ENCODE measurements around the gene AOX1. TPM values are rescaled to one million over a fixed set of nuclear protein-coding genes. Genes with fewer than 3 reads are reported as not detected.

The AOX1 gene
- total and polyA plus RNA-seq, 2 experiments from 2014 or later: 1.4 to 5.0 TPM

GRCh38 chr2:200699310-200699709 lies 113.5 kb downstream of the AOX1 start (continued):
- TF ChIP-seq REST (IDR thresholded peaks at IDR 0.05; ENCODE audit: unreplicated experiment) (no peak), CTCF (conservative IDR thresholded peaks at IDR 0.05; ENCODE audit: low read depth in 2 of 2) (no peak), ZNF331 (CRISPR knock-in tag; IDR thresholded peaks at IDR 0.05; ENCODE audit: low read depth) (no peak), JUNB (IDR thresholded peaks at IDR 0.05; ENCODE audit: unreplicated experiment) (no peak), EZH2 (IDR thresholded peaks at IDR 0.05; ENCODE audit: low read depth, unreplicated experiment) (no peak), NANOG (IDR thresholded peaks at IDR 0.05; ENCODE audit: borderline replicate concordance) (no peak), ETS1 (IDR thresholded peaks at IDR 0.05) (no peak), POLR2AphosphoS5 (IDR thresholded peaks at IDR 0.05; ENCODE audit: low read depth) (no peak)

GRCh38 chr2:200700856-200701255 lies 115.0 kb downstream of the AOX1 start:
- ATAC-seq (no peak), DNase-seq (ENCODE audit: low spot score) (no peak)
- Histone ChIP-seq H3K27me3 (ENCODE audit: insufficient read depth) (no peaks in the 10 kb centered on the region), H2AFZ (no peak overlapping the region), H3K36me3 (ENCODE audit: insufficient read depth) (no peaks in the 10 kb centered on the region), H3K79me2 (replicated peaks; ENCODE audit: insufficient read depth) (no peaks in the 10 kb centered on the region), H3K27ac (ENCODE audit: low read depth) (no peak overlapping the region), H3K4me1 (ENCODE audit: insufficient read depth) (peaks cover 11% of the 10 kb centered on the region), H3K4me2 (no peak overlapping the region), H3F3A (replicated peaks; ENCODE audit: low read depth) (no peaks in the 10 kb centered on the region), H3K4me3 (no peak overlapping the region), H3K9me2 (ENCODE audit: insufficient read depth) (no peaks in the 10 kb centered on the region), H4K20me1 (replicated peaks; ENCODE audit: insufficient read depth) (no peaks in the 10 kb centered on the region)
- H3K27me3 Mint-ChIP-seq (ENCODE audit: insufficient read depth, low read depth, poor library complexity): peaks cover 1% of the 10 kb centered on the region
- no peaks in the 10 kb centered on the region for H3K9me3 Mint-ChIP-seq
- H3K27ac Mint-ChIP-seq: no peak overlapping the region
- H3K4me1 Mint-ChIP-seq: peaks cover 15% of the 10 kb centered on the region
- no peak for TF ChIP-seq POLR2AphosphoS5 (IDR thresholded peaks at IDR 0.05; ENCODE audit: low read depth)
- no peak for TF ChIP-seq ZNF331 (CRISPR knock-in tag; IDR thresholded peaks at IDR 0.05; ENCODE audit: low read depth)
- TF ChIP-seq ZNF114 (CRISPR knock-in tag; IDR thresholded peaks at IDR 0.05): no peak
- TF ChIP-seq CTCF (conservative IDR thresholded peaks at IDR 0.05; ENCODE audit: low read depth in 2 of 2): no peak
- no peak overlapping the region for H3K4me3 Mint-ChIP-seq
- no peaks in the 10 kb centered on the region for H3K36me3 Mint-ChIP-seq (ENCODE audit: low read depth)

All from GM23338 (cell line).